ENCODE results near the gene ANGEL1.

- TF ChIP-seq MAX (IDR thresholded peaks at IDR 0.05) (no peak; the same call in 1 of the 2 replicates), CHD2 (IDR thresholded peaks at IDR 0.05; ENCODE audit: low read length) (no peak), BRCA1 (IDR thresholded peaks at IDR 0.05; ENCODE audit: low read depth, low read length) (no peak), POLR2A (IDR thresholded peaks at IDR 0.05; ENCODE audit: control extremely low read depth in 1 of 2, low read depth in 2 of 2, low read length in 2 of 2) (no peak), ZNF274 (IDR thresholded peaks at IDR 0.05; ENCODE audit: borderline replicate concordance, extremely low read depth, low read length) (no peak), CTCF (IDR thresholded peaks at IDR 0.05; ENCODE audit: control extremely low read depth in 1 of 3, insufficient read depth in 1 of 3, low read depth in 1 of 3, low read length in 3 of 3) (no peak), EZH2 (IDR thresholded peaks at IDR 0.05; ENCODE audit: low read depth, low read length, severe bottlenecking) (no peak), JUND (IDR thresholded peaks at IDR 0.05; ENCODE audit: low read length) (no peak), YY1 (IDR thresholded peaks at IDR 0.05; ENCODE audit: low read depth, low read length) (no peak), SP1 (IDR thresholded peaks at IDR 0.05; ENCODE audit: low read depth, low read length) (no peak), JUN (IDR thresholded peaks at IDR 0.05; ENCODE audit: low read depth, low read length) (no peak), KDM1A (IDR thresholded peaks at IDR 0.05; ENCODE audit: borderline replicate concordance, low read length) (no peak), SIN3A (conservative IDR thresholded peaks at IDR 0.05 in 1 of 2, IDR thresholded peaks at IDR 0.05 in 1 of 2; ENCODE audit: low read depth in 1 of 2, low read length in 2 of 2) (no peak; a peak in 1 of 4 replicates), RFX5 (IDR thresholded peaks at IDR 0.05; ENCODE audit: borderline replicate concordance, low read depth, low read length) (no peak)
Observed at GRCh38 chr14:76761136-76761959, 51.3 kb downstream of the ANGEL1 start, which contains the start of gene VASH1.

Measured in H1 (cell line).